HG03565 (cell line): ENCODE results near the gene RAB27B.
"Not testable (repeated sequence)": the region's sequence is repeated elsewhere in the genome, so short reads cannot be mapped to it uniquely, and the experiment has no call there.

ENCODE experiments used
- ATAC-seq: cut with Tn5 transposase; IDR thresholded peaks from one replicate; pipeline ENCODE4 v1.9.1; 2021; ENCODE audit warnings: mild to moderate bottlenecking, moderate library complexity; ENCODE audit not compliant: unreplicated experiment

The RAB27B gene

DNA sequence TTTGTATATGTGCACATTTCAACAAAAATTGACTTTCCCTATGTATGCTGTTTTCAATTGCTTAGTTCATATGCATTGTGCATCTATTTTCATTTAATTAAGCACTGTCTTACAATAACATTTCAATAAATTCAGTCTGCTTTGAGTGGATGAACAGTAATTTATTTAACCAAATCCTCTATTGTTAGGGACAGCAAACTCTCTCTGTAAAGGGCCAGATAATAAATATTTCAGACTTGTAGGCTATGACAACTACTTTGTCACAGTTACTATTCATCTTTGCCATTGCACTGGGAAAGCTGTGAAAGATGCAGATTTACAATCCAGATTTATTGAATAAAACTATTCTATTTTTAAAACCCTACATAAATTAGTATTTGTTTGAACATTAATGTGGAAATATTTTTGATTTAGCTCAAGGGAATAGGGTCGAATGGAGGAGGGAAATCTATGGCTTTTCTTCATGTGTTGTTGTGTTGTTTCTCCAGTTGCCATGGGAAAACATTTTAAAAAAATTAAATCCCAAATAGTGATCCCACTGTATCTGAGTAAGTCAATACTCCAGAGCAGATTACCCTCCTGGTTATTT lies 14.2 kb upstream of the RAB27B start:
- ATAC-seq, result no peak

DNA sequence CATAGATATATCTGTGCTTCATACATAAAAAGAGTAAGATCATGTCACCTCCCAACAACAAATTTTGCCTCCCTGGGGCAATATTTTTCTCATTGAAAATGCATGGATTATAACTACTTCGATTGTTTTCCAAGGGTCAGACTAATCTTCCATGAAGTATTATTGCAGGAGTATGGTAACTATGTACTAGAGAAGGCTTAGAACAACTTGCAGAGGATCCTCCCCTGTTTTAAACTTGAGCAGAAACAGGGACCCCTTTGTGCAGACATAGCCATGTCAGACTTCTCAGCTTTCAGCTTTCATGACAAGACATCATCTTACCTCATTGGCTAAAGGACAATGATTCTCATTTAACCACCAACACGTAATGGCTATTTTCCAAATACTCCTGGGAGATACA lies 13.2 kb upstream of the RAB27B start:
- no peak for ATAC-seq

DNA sequence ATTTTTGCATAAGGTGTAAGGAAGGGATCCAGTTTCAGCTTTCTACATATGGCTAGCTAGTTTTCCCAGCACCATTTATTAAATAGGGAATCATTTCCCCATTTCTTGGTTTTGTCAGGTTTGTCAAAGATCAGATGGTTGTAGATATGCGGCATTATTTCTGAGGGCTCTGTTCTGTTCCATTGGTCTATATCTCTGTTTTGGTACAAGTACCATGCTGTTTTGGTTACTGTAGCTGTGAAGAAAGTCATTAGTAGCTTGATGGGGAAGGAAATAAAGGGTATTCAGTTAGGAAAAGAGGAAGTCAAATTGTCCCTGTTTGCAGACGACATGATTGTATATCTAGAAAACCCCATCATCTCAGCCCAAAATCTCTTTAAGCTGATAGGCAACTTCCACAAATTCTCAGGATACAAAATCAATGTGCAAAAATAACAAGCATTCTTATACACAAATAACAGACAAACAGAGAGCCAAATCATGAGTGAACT lies 7.4 kb upstream of the RAB27B start:
- ATAC-seq, result not testable (repeated sequence)

DNA sequence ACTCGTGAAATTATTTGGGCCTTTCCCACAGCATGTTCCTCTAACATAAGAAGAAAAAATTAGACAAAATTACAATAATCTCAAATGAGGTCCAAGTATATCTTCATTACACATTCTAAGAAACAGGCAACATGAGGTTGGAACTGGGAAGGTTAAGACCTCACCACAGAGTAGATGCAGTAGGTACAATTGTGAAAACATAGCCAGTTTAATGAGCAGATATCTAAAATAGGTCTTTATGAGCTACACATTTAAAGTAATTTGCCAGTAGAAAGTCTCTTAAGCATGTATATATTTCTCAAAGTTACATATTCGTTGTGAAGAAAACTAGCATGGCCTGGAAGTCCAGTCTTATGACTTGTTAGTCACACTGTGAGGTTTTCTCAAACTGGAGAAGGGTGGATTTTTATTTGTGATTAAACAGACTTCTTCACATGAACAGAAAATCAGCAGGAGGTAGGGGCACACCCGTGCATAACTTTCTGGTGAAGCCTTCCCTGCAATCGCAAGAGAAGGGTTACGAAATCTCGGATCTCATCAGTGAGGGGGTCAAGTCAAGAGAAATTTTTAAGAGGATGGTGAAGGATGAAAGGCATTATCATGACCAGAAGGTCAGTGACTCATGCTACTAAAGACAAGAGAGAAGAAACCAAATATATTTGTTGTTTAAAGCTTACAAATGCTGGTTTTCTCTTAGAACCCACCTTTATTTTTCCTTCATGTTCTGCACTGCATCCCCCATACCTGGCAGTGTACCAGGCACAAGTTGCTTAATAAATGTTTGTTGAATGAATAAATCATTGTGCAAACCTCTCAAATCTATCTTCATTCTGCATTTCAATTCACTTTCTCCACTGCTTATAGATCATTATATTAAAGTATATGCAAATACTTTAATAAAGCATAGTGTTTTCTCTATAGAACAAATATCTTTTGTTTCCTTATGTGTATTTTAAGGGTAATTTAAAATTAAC lies 5.1 kb upstream of the RAB27B start:
- ATAC-seq, result no peak

DNA sequence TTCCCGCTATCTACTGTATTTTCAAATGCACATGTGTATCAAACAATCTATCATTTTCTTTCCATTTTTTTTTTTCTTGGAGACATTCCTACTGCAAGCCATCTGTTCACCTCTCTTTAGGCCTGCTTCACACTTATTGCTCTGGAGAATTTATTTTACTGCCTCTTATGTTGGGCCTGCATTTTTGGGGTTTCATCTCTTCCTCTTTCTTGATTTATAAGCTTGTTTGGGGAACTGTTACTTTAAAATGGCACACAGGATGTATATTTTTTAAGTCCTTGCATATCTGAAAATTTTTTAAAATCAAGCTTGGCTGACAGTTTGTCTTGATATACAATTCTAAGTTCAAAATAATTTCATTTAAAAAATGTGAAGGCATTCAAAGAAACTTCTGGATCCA lies 3.5 kb upstream of the RAB27B start:
- ATAC-seq, result no peak

DNA sequence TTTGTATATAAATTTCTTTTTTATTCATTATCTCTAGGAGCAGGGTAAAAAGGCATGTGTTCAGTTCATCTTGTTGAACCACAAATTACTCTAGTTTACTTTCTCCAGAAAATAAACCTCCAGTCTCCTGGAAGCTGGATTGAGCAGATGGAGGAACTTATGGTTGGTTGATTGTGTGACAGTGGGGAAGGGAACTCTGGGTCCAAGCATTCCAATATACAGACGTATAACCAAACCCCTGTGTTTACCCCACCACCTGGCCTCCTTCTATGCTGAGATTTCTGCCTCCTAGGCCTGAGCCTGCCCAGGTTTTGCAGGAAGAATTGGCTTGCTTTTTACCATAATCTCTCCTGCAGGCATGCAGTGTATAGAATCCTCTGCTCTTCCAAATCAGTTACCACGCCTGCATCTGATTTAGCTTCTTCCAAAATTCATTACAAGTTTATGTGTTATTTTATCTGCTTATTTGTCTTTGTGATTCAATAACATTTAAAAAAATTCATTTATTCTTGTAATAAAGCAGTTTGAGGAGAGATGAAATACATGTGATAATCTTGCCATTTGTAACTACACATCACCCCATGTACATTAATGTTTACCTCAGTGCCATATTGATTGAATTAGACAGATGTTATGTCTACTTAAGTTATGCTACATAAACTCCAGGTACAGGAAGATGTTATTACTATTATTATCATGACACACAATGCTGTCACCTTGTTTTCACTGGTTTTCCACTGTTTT lies 2.5 kb upstream of the RAB27B start:
- ATAC-seq, result no peak

DNA sequence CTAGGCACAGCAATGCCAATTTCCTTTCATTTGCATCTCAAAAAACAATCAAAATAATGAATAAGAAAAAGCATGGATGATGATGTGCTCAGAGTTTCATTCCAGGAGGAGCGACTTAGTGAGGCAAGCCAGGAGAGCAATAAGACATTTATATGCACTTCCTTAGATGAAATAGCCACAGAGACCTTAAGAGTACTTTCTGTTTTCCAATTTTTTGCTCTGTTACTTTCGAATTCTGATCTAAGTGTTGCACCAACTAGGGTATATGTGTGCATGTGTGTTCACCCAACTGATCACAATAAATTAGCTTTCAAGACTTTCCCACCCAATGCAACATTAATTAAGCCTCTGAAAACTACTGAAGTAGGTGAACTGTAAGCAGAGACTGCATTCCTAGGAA lies 709 bp downstream of the RAB27B start:
- no peak for ATAC-seq

DNA sequence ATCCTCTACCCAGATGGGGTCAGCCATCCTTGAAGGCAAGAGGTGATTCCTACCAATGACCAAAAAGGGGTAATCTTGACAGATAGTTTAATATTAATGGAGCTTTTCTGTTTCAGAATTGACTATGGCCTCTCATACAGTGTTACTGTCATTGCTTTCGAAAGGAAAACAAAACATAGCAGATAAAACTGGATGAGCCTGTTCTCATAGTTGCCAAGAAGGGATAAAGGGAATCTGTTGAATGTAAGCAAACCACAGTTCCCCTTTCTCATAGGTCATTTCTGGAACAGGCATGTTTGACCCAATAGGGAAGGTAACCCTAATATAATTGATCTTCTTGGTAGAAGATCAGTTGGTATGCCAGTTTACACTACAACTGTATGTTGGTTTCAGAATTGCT lies 1.6 kb downstream of the RAB27B start:
- ATAC-seq, result no peak

DNA sequence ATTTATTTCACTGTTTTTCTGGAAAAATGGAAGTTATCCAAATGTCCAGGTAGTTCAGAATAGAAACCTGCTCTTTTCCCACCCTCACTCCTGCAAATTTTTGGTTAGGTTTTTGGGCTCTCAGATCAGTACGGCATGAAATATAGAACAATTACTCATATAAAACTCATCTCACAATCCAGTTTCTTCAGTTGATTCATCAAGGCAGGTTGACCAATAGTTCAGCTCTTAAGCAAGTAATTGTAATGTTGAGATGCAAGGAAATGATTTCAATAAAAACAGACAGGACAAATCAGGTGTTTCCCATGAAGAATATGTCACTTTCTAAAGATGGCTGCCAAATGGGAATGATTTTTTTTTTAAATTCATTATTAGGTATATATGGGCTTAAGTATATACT lies 2.0 kb downstream of the RAB27B start:
- no peak for ATAC-seq

DNA sequence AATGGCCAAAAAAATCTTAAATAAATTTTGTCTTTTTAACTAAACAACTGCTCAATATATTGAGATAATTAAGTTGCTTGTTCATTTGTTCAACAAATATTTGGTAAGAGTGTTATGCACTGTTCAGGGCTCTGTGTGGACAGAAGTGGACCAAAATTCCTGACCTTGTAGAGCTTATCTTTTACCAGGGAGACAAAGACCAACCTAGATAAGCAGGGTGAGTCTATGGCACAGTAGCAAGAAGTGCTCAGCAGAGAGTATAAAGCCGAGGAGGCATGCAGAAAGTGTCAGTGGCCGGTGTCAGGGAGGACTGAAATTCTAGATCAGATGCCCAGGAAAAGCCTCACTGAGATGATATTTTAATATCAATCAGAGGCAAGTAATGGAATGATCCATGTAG lies 2.6 kb downstream of the RAB27B start:
- ATAC-seq, result no peak

DNA sequence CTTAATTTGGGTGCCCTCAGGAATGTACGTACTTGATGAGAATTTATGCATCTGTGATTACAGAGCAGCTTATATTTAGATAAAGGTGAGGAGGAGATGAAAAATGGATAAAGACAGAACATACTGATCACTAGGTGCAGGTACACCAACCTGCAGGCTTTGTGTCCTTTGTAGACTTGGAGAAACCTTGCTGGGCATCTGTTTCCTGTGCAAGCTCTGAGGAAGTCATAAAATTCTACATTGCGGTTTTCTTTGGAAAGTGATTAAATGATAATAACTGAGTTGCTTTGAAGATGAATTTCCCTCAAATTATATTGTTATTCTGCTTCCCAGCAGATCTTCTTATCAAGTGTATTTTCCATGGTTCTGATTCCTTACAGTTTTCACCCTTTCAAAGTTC lies 7.7 kb downstream of the RAB27B start:
- no peak for ATAC-seq

DNA sequence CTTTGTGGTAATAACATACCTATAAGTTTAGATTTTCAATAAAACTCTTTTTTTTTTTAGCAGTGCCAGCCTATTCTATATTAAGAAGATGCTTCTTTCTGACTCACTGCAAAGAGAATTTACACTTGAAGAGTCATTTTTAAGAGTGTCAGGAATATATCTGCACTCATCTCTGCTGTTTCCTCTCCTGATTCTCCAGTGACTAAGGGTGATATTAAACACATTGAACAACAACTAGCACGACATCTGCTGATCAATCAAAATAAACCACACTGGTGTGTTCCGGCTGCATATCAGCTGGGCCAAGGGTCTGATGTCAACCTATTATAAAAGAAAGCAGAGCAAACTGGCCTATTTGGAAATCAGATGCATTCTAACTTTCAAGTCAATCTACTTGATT lies 15.0 kb downstream of the RAB27B start:
- no peak for ATAC-seq

DNA sequence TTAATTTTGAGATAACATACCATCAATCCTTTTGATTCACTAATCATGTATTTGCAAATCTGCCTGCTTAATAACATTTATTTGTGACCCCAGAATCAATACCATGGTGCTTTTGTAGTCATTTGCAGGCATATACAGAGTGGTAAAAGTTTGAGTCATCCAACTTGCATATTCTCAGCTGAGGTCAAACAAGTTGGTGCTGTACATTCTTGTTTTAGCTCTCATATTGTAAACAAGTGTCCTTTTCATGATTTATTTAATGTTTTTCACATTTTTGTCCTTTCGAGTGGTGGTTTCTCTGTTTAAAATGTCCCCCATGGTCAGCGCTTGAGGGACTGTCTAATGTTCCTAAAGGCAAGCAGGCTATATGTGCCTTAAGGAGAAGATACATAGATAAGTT lies 17.5 kb downstream of the RAB27B start:
- ATAC-seq, result no peak

DNA sequence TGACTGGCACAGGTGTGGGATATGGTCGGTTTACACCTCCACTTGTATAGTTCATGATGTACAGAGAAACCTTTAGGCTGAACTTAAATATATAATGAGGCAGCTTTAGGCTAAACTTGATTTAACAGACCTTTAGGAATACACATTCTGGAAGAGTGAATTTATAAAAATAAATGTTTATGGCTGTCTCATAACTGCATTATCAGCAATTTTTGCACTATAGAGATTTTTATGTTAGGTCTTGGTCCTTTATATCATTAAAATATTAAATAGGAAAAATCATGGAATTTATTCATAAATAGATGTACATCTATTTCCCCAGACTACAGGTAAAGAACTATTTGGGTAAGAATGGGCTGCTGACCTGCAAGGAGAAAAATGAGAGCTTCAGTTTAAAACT lies 19.8 kb downstream of the RAB27B start:
- no peak for ATAC-seq

DNA sequence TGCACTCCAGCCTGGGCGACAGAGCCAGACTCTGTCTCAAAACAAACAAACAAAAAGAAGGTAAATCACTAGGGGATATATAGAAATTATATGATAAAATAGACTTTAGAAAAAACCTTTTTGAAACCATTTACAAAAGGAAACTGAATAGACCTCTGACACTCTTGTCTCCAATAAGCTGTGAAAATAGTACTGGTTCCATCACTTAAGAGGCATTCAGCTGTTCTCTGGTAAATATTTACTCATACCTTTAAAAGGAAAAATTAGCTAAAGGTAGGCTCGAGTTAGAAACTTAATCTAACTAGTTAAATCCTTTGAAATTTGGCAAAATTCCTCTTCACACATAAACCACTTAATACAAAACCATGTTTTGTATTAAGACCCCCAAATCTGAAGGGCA lies 21.4 kb downstream of the RAB27B start:
- ATAC-seq, result no peak

DNA sequence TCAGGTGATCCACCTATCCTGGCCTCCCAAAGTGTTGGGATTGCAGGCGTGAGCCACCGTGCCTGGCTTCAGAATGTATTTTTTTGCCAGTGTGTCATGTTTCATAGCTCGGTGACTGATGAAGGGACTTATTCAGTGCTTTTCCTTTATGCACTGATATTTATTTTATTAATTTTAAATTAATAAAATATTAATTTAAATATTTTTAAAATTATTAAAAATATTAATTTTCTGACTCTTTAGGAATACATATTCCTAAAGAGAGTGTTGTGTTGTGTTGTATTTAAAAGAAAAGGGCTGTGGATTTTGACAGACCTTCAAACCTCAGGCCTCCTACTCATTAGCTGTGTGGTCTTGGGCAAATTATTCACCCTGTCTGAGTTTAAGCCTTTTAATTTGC lies 22.3 kb downstream of the RAB27B start:
- no peak for ATAC-seq

DNA sequence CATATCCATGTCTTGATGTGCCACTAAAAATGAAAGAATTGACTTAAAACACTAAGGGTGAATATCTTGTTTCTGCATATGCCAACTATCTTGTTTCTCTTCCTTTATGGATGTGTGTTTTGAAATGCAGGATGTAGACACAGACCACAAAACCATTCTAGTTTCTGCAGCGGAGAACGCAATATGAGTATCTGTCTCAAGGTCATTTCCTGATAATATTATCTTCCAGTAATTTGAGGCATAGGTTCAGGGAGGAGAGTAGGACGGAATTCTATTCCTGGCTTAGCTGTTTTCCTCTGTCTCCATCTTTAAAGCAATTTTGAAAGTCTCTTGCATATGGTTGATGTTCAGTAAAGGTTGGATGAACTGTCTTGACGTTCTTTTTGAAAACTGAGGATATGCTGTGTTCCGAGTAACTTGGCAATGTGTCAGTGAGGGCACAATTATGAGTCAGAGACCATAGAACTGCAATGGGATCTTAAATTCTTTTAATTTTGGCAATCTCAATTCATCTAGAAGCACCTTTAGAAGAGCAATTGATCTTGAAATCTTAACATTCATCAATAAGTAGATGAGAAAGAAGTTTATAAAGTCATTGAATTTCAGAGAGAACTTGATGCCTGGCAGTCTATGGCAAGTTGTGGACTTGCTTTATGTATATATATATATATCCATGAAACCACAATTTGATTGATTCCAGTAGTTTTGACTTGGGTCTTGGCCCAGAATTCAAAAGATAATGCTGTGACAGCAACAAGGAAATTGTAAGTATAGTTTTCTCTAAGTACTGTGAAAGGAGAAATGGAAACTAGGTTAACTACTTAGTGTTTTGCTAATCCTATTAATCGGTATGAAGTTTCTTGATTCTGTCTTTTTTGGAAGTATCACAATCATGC lies 24.8 kb downstream of the RAB27B start:
- ATAC-seq, result no peak

DNA sequence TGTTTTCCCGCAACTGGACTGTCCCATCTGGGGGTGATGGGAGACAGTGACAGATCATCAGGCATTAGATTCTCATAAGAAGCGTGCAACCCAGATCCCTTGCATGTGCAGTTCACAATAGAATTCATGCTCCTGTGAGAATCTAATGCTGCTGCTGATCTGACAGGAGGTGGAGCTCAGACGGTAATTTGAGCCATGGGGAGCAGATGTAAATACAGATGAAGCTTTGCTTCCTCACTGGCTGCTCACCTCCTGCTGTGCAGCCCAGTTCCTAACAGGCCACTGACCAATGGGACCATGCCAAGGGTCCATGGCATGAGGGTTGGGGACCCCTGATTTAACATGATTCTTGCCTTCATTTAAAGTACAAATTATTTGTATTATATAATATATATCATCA lies 26.8 kb downstream of the RAB27B start:
- ATAC-seq, result not testable (repeated sequence)

DNA sequence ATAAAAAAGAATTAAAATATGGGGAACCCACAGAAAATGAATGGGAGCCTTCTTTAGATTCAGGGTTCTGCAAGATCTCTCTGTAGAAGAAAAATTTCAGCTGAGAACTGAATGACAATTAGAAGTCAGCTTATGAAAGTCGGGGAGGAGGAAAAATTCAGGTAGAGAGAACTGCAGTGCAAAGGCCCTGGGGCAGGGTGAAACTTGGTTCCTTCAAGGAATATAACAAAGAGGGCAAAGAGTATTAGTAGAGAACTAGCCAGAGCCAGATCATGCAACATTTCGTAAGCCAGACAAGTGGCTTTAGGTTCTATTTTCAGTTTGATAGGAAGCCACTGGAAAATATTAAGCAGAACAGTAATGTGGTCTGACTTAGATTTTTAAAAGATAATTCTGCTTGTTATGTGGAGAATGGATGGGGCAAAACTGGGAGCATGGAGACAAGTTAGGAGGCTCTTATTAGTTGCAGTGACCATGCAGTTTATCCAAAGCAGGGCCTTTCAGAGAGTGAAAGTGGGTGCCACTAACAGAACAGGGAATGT lies 27.9 kb downstream of the RAB27B start:
- ATAC-seq, result no peak

DNA sequence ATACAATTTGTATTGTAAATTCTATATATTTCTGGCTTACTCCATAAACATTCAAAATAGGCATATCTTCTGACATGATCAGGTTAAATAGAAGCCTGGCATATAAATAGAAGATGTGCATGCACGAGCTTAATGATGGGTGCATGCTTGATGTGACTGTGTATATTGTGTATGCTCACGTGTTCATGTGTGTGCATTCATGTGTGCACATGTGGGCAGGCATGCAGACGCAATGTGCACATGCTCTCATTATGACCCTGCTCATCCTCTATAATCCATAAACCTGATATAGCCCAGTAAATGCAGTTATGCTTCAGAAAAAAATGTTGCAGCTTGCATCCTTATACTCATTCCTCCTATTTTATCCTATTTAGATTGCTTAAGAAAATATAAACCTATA lies 29.2 kb downstream of the RAB27B start:
- no peak for ATAC-seq
